ENCODE measurements around the gene PTS. TPM values are rescaled to one million over a fixed set of nuclear protein-coding genes. Genes with fewer than 3 reads are reported as not detected.
A peak's percentile ranks its signal among the peaks of the same experiment; 100 is the strongest.

PTS gene
- total and polyA plus RNA-seq, 9 of the 15 experiments (the other 6 are each of a cell fraction or from before 2014, with no cell fraction given), result 27.1 to 72.7 (median 41.1) TPM

DNA sequence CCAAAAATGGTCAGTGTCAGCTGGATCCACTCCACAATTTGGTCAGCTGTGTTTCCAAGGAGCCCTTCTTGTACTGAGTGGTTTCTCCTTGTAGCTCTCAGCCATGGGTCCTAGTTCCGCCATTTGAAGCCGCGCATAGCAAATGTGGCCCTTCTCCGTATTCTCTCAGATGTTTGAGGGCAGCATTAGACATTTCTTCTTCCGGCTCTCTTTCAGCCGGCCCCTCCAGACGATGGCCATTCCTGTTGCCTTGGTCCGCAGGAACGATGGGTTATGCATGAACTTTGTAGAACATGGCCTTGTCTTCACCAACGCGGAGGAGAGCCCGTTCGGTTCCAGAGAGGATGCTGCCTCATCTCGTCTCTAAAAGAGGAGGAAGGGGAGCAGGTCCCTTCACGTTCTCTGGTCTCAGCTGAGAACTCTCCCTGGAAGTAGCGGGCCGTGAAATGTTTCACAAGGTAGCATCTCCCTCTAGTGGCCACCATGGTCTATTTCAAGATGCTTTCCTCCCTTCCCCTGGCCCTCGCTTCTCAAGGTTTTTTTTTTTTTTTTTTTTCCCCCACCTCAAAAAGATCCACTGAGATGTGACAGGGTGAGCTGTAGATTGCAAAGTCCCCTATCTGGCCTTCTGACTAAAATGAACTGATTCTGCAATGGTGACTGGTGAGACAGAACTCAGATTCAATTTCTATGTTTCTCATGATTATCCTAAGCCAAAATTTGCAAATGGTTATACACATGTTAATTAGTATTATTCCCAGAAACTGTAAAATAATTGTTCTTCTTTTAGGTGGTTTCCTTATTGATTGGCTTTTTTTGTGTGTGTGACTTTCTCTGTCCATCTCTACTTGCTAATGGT, 54.3 kb downstream of the PTS start:
- H3K36me3 ChIP-seq (ENCODE audit: control insufficient read depth, insufficient read depth, low read length), result no peaks in the 10 kb centered on the region
- H2AFZ ChIP-seq (ENCODE audit: low read depth, low read length), result peak overlapping the region; percentile 93
- ChIA-PET CTCF (ENCODE audit: low intra/inter-chr PET ratio) (interaction anchor here (0.5 to 5.5 kb wide), 20 partner anchors 15 to 715 kb away, joined by 3 to 95 read pairs (median 3); partner anchors contain the start of genes SDHD and TIMM8B), POLR2A (interaction anchor here (0.6 to 0.8 kb wide), 3 partner anchors 69 to 194 kb away, joined by 3 to 4 read pairs (median 3); partner anchors contain the start of genes SDHD and TIMM8B)
- 7% methylated on average over 16 of the region's 18 CpGs for WGBS (ENCODE audit: insufficient coverage, low coverage, missing lambda C conversion rate)
- DNase-seq (ENCODE audit: extremely low read depth in 1 of 4, low spot score in 3 of 4) (peak; percentile 76 to 87 (median 78)), ATAC-seq (peak; percentile 94), FAIRE-seq (peak; percentile 97)
- no peaks in the 10 kb centered on the region for H3K9me3 ChIP-seq (replicated peaks; ENCODE audit: control insufficient read depth, insufficient read depth, low read depth, low read length)
- H3K9ac ChIP-seq (ENCODE audit: insufficient read depth in 1 of 2, low read depth in 2 of 2, low read length in 2 of 2), result 0 out of 4 replicates have a peak overlapping the region, but pooled peaks of 1 of the 2 experiments have one; percentile 15
- H3K27ac ChIP-seq (ENCODE audit: extremely low read depth, low read depth, low read length), result no peak overlapping the region
- peaks cover 4% of the 10 kb centered on the region for H4K20me1 ChIP-seq (replicated peaks; ENCODE audit: control insufficient read depth, insufficient read depth, low read length)
- peaks cover 18 to 19% of the 10 kb centered on the region in 2 experiments for H3K4me1 ChIP-seq (replicated peaks in 1 of 2; ENCODE audit: control insufficient read depth in 2 of 2, insufficient read depth in 2 of 2, low read length in 2 of 2)
- intact Hi-C loops (cut with micrococcal nuclease) (loop anchor here (1.0 to 10.0 kb wide), 6 partner anchors 54 to 676 kb away; partner anchors contain the start of genes CFAP68, FDXACB1, PTS and SIK2), in situ Hi-C loops (cut with MboI) (loop anchor here (5.0 to 10.0 kb wide), 2 partner anchors 58 to 166 kb away; no protein-coding TSS in a partner anchor)
- H3K79me2 ChIP-seq (ENCODE audit: control insufficient read depth, insufficient read depth, low read length), result no peaks in the 10 kb centered on the region
- no peaks in the 10 kb centered on the region for H3K9me1 ChIP-seq (ENCODE audit: control insufficient read depth, insufficient read depth, low read length)
- H3K4me3 ChIP-seq, result peak overlapping the region; percentile 23; the same call in 1 of the 2 replicates
- H3K4me2 ChIP-seq (ENCODE audit: insufficient read depth, low read length), result peak overlapping the region; percentile 84
- BruUV-seq (replicated peaks), result no TSS peak
- peaks cover 0 to 7% of the 10 kb centered on the region in 2 experiments; a peak in 1 of 5 replicates for H3K27me3 ChIP-seq (ENCODE audit: control insufficient read depth in 2 of 2, insufficient read depth in 2 of 2, low read length in 2 of 2)
- TF ChIP-seq, protein P1, sequence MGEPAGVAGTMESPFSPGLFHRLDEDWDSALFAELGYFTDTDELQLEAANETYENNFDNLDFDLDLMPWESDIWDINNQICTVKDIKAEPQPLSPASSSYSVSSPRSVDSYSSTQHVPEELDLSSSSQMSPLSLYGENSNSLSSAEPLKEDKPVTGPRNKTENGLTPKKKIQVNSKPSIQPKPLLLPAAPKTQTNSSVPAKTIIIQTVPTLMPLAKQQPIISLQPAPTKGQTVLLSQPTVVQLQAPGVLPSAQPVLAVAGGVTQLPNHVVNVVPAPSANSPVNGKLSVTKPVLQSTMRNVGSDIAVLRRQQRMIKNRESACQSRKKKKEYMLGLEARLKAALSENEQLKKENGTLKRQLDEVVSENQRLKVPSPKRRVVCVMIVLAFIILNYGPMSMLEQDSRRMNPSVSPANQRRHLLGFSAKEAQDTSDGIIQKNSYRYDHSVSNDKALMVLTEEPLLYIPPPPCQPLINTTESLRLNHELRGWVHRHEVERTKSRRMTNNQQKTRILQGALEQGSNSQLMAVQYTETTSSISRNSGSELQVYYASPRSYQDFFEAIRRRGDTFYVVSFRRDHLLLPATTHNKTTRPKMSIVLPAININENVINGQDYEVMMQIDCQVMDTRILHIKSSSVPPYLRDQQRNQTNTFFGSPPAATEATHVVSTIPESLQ (CRISPR knock-in tag; IDR thresholded peaks at IDR 0.05), result no peak
- 0 out of 2 replicates have a peak, but pooled peaks have one; percentile 26 for TF ChIP-seq BHLHE40 (IDR thresholded peaks at IDR 0.05; ENCODE audit: low read length)
- TF ChIP-seq CC2D1A (IDR thresholded peaks at IDR 0.05), result peak; percentile 36; the same call in 1 of the 2 replicates
- TF ChIP-seq ZNF384 (IDR thresholded peaks at IDR 0.05; ENCODE audit: low read depth, low read length), result peak; percentile 95
- 0 out of 2 replicates have a peak, but pooled peaks have one; percentile 11 for TF ChIP-seq ARID2 (IDR thresholded peaks at IDR 0.05)
- TF ChIP-seq TEAD2 (tag; IDR thresholded peaks at IDR 0.05), result no peak
- TF ChIP-seq, protein P2, sequence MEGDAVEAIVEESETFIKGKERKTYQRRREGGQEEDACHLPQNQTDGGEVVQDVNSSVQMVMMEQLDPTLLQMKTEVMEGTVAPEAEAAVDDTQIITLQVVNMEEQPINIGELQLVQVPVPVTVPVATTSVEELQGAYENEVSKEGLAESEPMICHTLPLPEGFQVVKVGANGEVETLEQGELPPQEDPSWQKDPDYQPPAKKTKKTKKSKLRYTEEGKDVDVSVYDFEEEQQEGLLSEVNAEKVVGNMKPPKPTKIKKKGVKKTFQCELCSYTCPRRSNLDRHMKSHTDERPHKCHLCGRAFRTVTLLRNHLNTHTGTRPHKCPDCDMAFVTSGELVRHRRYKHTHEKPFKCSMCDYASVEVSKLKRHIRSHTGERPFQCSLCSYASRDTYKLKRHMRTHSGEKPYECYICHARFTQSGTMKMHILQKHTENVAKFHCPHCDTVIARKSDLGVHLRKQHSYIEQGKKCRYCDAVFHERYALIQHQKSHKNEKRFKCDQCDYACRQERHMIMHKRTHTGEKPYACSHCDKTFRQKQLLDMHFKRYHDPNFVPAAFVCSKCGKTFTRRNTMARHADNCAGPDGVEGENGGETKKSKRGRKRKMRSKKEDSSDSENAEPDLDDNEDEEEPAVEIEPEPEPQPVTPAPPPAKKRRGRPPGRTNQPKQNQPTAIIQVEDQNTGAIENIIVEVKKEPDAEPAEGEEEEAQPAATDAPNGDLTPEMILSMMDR (IDR thresholded peaks at IDR 0.05 in 2 of 3, conservative IDR thresholded peaks at IDR 0.05 in 1 of 3; ENCODE audit: insufficient read depth in 2 of 3, low read depth in 1 of 3, low read length in 3 of 3), result peak; percentile 78 to 89 (median 84)
- TF ChIP-seq HSF4 (CRISPR knock-in tag; IDR thresholded peaks at IDR 0.05; ENCODE audit: borderline replicate concordance), result no peak
- TF ChIP-seq RAD21 (CRISPR knock-in tag; conservative IDR thresholded peaks at IDR 0.05 in 1 of 2, IDR thresholded peaks at IDR 0.05 in 1 of 2), result peak; percentile 72 to 81
- TF ChIP-seq MAZ (CRISPR knock-in tag; conservative IDR thresholded peaks at IDR 0.05 in 1 of 2, IDR thresholded peaks at IDR 0.05 in 1 of 2), result peak in 1 of 2 experiments; percentile 41; a peak in 1 of 4 replicates
- 0 out of 4 replicates have a peak, but pooled peaks of 1 of the 2 experiments have one; percentile 12 for TF ChIP-seq KDM1A (IDR thresholded peaks at IDR 0.05)
- TF ChIP-seq RB1 (IDR thresholded peaks at IDR 0.05; ENCODE audit: low read depth), result peak; percentile 24; the same call in 1 of the 2 replicates
- TF ChIP-seq ERF (CRISPR knock-in tag; IDR thresholded peaks at IDR 0.05), result no peak
- TF ChIP-seq, protein P3, sequence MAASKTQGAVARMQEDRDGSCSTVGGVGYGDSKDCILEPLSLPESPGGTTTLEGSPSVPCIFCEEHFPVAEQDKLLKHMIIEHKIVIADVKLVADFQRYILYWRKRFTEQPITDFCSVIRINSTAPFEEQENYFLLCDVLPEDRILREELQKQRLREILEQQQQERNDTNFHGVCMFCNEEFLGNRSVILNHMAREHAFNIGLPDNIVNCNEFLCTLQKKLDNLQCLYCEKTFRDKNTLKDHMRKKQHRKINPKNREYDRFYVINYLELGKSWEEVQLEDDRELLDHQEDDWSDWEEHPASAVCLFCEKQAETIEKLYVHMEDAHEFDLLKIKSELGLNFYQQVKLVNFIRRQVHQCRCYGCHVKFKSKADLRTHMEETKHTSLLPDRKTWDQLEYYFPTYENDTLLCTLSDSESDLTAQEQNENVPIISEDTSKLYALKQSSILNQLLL (CRISPR knock-in tag; IDR thresholded peaks at IDR 0.05; ENCODE audit: borderline replicate concordance), result no peak
- no peak for TF ChIP-seq ZNF695 (CRISPR knock-in tag; IDR thresholded peaks at IDR 0.05)

Data from K562 (cell line).